ENCODE results near the gene CNIH2.
A peak's percentile ranks its signal among the peaks of the same experiment; 100 is the strongest.
"Not testable (repeated sequence)": the region's sequence is repeated elsewhere in the genome, so short reads cannot be mapped to it uniquely, and the experiment has no call there.

CNIH2 gene

DNA sequence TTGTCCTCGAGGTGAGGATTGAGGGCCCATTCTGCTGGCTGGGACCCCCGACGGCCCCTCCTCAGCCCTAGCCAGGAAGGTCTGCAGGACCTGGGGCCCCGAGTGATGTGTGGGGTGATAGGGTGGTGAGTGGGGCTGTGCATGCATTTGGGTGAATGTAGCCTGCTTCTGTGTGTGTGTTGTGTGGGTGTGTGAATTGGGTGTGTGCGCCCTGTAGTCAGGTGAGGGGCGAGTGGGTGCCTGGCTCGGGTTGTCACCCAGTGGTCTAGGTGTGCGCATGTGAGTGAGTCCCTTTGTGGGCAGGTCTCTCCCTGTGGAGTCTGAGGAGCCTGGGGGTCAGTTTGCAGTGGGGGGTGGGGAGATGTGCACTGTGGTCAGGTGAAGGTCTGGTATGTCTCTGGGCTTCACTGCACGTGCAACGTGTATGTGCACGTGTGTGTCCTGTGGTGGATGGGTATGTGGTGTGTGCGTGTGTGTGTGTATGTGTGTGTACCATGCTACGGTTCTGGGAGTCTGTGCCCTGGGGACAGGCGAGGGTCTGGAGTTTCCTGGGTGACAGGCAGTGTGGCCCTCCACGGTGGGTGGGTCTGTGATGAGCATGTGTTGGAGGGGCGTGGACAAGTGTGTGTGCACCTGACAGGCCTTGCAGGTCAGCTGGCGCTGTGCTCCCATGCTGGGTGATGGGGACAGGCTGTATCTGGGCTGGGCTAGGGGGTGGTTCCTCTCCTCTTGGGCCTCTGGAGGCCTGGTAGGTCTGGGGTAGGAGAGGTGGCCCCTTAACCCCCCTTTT lies 14.8 kb downstream of the CNIH2 start:
- DNase-seq = no peak

GRCh38 chr11:66293352-66293751 lies 15.4 kb downstream of the CNIH2 start:
- DNase-seq = no peak

DNA sequence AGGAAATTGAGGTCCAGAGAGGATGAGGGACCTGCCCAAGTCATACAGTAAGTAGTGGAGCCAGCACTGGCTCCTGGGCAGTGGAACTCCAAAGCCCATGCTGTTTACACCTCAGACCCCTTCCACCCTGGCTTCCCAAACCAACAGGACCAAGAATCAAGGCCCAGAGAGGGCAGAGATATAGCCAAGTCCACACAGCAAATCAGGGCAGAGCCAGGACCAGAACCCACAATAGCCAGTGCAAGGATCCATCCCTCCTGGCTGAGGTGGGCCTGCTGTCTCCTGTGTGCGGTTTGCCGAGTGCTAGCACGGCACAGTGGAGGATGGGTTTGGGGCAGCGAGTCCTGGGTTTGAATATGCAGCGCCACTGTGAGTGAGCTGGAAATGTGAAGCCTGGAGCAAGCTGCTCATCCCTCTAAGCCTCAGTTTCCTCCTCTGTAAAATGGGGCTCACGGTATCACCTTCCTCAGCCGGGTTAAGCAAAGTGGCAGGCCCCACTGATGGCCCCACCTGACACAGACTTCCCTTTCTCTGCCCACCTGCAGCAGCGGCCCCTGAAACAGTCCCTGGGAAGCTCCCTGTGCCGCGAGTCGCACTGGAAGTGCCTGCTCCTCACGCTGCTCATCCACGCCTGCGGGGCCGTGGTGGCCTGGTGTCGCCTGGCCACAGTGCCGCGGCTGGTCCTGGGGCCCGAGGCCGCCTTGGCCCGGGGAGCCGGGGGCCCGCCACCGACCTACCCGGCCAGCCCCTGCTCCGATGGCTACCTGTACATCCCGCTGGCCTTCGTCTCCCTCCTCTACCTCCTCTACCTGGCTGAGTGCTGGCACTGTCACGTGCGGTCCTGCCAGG lies 16.0 kb downstream of the CNIH2 start:
- no peak for DNase-seq

- no peak for DNase-seq
Observed at GRCh38 chr11:66294626-66295620, 16.9 kb downstream of the CNIH2 start.

- DNase-seq = no peak
Observed at GRCh38 chr11:66297610-66298009, 19.6 kb downstream of the CNIH2 start.

- DNase-seq = no peak
Observed at GRCh38 chr11:66299186-66299585, 21.2 kb downstream of the CNIH2 start.

DNA sequence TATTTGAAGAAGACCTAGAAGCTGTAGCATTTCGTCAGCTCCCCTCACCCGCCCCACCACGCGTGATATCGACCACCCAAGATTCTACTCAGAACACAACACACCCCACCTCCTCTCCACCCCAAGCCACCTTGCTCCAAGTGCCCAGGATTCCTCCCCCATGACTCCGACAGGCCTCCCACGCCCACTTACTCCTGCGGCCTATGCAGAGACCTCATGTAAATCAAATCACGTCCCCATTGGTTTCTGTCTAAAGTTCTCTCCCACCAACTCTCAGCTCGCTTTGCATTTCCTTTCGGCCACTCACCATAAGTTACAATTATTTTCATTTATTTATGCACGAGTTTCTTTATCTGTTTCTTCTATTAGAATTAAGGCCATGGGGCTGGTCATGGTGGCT lies 24.7 kb downstream of the CNIH2 start:
- no peak for DNase-seq

GRCh38 chr11:66309475-66309874 lies 31.5 kb downstream of the CNIH2 start:
- DNase-seq = no peak

DNA sequence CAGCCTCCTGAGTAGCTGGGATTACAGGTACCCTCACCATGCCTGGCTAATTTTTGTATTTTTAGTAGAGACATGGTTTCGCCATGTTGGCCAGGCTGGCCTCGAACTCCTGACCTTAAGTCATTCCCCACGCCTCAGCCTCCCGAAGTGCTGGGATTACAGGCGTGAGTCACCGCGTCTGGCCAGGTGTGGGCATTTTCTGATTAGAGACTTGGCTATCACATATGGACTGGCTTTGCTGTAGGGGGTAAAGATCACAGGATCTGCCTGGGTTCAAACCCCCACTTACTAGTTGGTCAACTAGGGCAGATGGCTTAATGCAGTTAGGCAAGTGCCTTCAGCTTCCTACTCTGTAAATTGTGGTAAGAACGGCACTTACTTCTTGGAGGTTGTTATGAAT lies 32.3 kb downstream of the CNIH2 start:
- no peak for DNase-seq

DNA sequence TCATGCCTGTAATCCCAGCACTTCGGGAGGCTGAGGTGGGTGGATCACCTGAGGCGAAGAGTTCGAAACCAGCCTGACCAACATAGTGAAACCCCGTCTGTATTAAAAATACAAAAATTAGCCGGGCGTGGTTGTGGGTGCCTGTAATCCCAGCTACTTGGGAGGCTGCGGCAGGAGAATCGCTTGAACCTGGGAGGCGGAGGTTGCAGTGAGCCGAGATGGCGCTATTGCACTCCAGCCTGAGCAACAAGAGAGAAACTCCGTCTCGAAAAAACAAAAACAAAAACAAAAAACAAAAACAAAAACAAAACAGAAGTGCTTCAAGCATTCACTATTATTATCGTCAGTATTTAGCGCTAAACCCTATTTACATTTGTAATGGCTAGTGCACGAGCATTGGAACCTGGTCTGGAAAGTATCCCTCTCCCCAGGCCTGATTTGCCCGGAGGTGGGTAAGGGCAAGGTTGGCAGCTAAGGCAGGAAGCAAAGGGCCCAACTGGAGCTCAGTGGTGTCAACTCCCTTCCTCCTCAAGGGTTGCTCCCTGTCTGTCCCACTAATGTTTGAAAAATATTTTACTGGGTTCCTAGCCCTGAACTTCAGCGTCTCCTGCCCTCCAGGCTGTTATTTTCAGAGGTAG lies 32.9 kb downstream of the CNIH2 start:
- DNase-seq = not testable (repeated sequence)

GRCh38 chr11:66311470-66311964 lies 33.5 kb downstream of the CNIH2 start:
- no peak for DNase-seq

- DNase-seq = peak; percentile 89
Observed at GRCh38 chr11:66311965-66312548, 34.1 kb downstream of the CNIH2 start.

- peak; percentile 99 for DNase-seq
Observed at GRCh38 chr11:66312549-66313320, 34.8 kb downstream of the CNIH2 start.

GRCh38 chr11:66313321-66314185 lies 35.6 kb downstream of the CNIH2 start:
- DNase-seq = peak; percentile 67

- no peak for DNase-seq
Observed at GRCh38 chr11:66314186-66314501, 36.2 kb downstream of the CNIH2 start.

DNA sequence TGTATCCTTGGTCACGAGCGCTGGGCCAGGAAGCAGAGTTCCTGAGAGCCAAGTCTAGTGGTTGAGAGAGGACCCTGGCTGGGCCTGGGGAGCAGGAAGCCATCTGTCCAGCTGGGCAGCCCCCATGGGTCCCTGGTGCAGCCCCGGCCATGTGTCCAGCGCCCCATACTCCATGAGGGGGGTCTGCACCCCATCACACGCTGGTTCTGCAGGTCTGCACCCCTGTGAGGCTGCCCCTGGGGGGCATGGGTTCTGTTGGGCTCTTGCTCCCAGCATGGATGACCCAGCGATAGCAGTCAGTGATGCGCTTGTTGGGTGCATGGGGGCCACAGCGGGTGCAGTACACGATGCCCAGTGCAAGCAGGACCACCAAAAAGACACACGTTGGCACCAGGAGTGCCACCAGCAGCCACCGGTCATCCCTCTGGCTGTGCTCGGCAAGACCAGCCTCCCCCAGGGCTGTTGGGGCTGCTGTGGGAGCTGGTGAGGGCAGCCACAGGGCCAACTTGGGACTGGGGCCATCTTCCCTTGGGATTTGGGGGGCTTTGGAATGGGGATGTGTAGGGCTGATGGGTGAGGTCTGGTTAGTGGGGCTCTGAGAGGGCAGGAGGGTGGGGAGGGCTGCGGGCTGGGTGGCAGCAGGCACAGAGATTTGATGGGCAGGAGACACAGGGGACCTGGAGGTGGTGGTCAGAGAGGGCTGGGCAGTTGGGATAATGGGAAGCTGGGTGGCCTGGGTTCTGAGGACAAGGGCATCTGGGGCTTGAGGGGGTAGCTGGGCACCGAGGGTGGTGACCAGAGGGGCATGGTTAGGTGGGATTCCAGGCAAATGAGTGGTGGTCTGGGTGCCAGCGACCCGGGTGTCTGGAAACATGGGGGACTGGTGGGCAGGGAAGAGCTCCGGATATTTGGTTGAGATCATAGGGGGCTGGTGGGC lies 36.9 kb downstream of the CNIH2 start:
- DNase-seq = no peak

- no peak for DNase-seq
Observed at GRCh38 chr11:66315498-66315885, 37.5 kb downstream of the CNIH2 start.

DNA sequence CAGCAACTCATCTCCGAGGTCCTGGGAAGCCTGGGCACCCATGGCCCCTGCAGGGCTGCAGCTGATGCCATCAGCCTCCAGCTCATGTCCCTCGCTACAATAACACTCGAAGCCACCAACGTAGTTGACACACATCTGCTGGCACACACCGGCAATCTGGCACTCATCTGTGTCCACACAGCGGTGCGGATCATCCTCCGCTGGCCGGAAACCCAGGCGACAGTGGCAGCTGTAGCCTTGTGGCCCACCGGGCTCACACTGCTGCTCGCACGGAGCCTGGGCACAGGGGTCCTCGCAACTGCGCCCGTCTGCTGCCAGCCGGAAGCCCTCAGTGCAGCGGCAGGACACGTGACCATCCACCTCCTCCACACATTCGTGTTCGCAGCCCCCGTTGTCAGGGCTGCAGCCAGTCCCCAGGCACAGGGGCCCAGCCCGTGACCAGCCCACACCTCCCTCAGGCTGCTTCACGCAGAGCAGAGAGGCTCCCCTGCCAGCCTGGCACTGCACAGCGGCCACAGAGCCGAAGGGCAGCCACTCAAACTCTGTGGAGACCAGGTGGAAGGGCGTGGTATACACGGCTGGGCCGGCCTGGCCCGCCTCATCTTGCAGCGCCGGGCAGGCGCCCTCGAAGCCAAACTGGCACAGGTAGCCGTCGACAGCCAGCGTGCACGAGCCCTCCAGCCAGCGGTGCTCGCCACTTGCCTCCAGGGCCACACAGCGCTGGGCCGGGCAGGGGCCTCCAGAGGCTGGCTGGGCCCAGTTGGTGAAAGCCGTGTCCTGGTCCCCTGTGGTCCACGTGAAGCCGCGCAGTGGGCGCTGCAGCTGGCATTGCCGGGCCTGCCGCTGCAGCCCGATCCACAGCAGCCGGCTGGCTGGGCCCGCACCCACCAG lies 38.2 kb downstream of the CNIH2 start:
- peak; percentile 8 for DNase-seq
